ENCODE results near the gene AOPEP.

The AOPEP gene

DNA sequence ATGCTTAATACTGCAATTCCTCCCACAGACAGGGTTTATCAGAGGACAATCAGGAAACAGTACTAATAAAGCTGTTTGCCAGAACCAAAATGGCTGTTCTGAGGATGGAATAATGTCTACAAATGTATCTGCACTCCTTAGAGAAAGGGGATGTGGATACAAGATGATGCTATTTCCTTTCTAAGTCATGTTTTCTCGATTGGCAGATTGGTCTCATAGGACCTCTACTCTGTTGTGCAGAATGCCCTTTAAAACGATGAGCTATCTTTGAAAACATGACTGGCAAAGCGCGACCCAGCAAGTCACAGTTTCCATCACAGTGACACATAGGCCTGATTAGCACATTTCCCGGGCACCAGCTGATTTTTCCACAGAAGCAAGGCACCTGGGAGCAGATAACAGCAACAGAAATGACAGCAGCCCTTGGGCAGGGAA is 54.0 kb downstream of the AOPEP start:
- H3K4me3 ChIP-seq (ENCODE audit: low read depth, low read length): peak overlapping the region; percentile 1
- no peaks in the 10 kb centered on the region for H3K9me3 ChIP-seq
- no peaks in the 10 kb centered on the region for H3K27me3 ChIP-seq
- TF ChIP-seq, protein P1, sequence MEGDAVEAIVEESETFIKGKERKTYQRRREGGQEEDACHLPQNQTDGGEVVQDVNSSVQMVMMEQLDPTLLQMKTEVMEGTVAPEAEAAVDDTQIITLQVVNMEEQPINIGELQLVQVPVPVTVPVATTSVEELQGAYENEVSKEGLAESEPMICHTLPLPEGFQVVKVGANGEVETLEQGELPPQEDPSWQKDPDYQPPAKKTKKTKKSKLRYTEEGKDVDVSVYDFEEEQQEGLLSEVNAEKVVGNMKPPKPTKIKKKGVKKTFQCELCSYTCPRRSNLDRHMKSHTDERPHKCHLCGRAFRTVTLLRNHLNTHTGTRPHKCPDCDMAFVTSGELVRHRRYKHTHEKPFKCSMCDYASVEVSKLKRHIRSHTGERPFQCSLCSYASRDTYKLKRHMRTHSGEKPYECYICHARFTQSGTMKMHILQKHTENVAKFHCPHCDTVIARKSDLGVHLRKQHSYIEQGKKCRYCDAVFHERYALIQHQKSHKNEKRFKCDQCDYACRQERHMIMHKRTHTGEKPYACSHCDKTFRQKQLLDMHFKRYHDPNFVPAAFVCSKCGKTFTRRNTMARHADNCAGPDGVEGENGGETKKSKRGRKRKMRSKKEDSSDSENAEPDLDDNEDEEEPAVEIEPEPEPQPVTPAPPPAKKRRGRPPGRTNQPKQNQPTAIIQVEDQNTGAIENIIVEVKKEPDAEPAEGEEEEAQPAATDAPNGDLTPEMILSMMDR (IDR thresholded peaks at IDR 0.05; ENCODE audit: low read depth, low read length): no peak
- no peaks in the 10 kb centered on the region for H3K36me3 ChIP-seq
- H3K4me1 ChIP-seq: peaks cover 30% of the 10 kb centered on the region
- DNase-seq: peak; percentile 77

DNA sequence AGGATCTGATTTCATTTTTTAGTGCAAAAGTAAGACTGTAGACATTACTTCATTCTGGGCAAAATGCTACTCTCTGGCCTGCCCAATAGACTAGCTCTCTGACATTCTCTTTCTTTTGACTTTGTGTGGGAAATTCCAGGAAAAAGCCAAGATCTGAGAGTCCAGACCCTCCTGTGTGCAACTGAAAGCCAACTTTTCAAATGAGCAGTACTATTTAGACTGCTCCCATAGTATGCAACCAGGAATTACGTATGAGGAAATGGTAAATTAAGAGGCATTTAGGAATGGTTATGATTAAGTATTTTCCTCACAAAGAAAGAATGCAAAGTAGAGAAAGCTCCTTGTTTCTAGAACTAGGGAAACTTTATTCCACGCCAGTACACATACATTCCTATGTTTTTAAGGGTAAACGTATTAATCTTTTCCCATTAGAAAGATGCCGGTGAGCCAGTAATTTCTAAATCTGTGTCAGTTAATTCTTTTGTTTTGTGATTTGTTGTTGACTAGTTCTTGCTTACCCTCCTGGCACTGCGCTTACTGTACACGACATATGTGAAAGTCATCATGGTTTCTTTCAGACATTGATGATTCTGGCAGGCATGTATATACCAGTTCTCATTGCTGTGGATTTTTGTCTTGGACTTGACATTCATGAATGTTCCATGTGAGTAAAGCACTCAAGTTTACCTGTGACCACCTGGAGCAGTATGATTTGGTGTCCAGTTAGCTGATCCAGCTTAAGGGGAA is 56.0 kb downstream of the AOPEP start:
- Histone ChIP-seq H3K36me3 (no peaks in the 10 kb centered on the region), H3K4me3 (ENCODE audit: low read depth, low read length) (no peak overlapping the region), H3K9me3 (no peaks in the 10 kb centered on the region), H3K27me3 (no peaks in the 10 kb centered on the region), H3K4me1 (peaks cover 35% of the 10 kb centered on the region)
- TF ChIP-seq, protein P1 (IDR thresholded peaks at IDR 0.05; ENCODE audit: low read depth, low read length): no peak
- DNase-seq: no peak

DNA sequence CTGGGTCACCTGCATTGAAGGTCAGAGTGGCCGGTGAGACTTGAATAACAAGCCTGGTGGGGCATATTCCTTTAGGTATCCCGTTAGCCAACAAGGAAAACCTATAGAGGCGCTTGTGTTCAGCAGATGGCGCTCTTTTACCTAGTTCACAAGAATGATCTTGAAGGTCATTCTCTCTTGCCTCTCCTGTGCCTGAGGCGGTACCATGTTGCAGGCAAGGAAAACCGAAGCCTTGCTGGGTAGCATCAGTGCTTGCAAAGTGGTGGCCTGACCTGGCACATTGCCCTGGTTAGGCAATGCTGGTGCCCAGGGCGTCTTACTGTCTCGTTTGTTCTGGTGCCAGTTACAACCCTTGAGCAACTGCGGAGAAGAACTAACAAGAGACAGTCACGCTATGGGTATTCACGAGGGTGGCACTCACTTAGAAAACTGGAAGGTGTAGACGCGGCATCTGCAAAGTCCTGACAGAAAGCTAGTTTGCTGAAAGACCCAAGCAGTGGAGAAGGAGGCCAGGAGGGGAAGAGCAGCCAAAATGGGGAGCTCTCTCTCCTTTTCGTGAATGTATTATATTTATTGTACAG is 56.7 kb downstream of the AOPEP start:
- TF ChIP-seq, protein P1 (IDR thresholded peaks at IDR 0.05; ENCODE audit: low read depth, low read length): peak; percentile 87
- Histone ChIP-seq H3K4me1 (peaks cover 35% of the 10 kb centered on the region), H3K27me3 (no peaks in the 10 kb centered on the region), H3K36me3 (no peaks in the 10 kb centered on the region), H3K9me3 (no peaks in the 10 kb centered on the region), H3K4me3 (ENCODE audit: low read depth, low read length) (peak overlapping the region; percentile 15; the same call in 1 of the 2 replicates)
- peak; percentile 95 for DNase-seq

DNA sequence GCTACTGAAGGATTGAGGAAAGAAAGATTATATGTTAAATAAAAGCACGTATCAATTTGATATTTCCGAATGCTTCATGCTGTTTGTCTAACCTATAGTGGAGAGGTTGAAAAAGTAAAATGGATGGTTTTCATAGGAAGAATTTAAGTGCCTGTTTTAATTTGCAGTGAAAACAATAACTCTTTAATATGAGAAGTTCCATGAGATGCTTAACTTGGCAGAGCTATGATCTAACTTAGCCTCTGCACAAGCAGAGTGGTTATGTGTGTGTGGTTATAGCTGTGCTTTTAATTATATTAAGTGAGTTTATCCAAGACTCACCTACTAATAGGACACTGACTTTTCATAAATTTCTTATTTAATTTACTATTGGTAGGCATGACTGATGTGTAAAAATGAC is 57.4 kb downstream of the AOPEP start:
- DNase-seq: no peak
- H3K4me3 ChIP-seq (ENCODE audit: low read depth, low read length): no peak overlapping the region
- TF ChIP-seq, protein P1 (IDR thresholded peaks at IDR 0.05; ENCODE audit: low read depth, low read length): no peak
- H3K4me1 ChIP-seq: peaks cover 35% of the 10 kb centered on the region
- no peaks in the 10 kb centered on the region for H3K9me3 ChIP-seq
- H3K36me3 ChIP-seq: no peaks in the 10 kb centered on the region
- no peaks in the 10 kb centered on the region for H3K27me3 ChIP-seq

DNA sequence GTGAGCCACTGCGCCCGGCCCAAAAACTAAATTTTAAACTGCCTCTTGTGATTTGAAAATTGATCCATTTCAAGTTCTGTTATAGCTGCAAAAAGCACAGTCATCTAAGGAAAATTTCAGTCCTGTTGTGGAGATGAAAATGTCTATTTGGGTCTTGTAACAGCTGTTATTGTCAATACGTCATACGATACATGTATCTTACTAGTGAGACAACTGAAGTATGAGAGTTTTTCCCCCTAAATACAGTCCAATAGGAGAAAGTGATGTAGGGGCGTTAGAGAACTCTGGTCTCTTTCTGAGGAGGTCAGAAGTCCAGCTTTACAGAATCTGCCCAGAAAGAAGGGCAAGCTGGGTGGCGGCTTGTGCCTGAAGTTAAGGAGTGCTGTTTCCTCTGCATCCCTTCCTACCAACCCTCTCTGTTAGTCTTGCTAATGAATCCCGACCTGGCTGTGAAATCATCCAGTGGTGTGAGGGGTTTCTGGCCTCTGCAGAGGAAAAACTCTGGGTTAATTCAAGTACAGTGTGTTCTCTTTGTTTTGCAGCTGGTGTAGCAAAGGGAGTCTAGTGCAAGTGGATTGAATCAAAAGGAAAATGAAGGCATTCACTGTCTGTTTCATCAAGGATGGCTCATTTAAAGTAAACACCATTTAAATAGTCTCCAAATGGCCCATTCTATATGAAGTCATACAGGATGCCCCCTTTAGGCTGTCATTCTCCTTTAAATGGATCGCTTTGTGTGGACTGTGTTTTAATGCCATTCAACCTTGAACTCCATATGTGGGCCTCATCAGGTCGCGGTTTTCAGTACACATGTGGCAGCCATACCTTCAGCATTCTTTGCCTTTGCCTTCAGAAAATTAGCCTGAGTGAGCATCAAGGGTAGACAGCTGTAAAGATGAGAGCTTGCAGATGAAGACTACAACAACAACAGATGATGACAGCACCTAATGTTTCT is 59.0 kb downstream of the AOPEP start:
- Histone ChIP-seq H3K36me3 (peaks cover 4% of the 10 kb centered on the region; the same call in 1 of the 2 replicates), H3K4me3 (ENCODE audit: low read depth, low read length) (no peak overlapping the region), H3K4me1 (peaks cover 25% of the 10 kb centered on the region), H3K9me3 (no peaks in the 10 kb centered on the region), H3K27me3 (no peaks in the 10 kb centered on the region)
- TF ChIP-seq, protein P1 (IDR thresholded peaks at IDR 0.05; ENCODE audit: low read depth, low read length): no peak
- no peak for DNase-seq
